NCI-H2196 treated with DMSO at 0.1 percent for 48 hours (cell line): Measurements from ENCODE around the gene TRIM27.
A peak's percentile ranks its signal among the peaks of the same experiment; 100 is the strongest.
"Not testable (repeated sequence)": the region's sequence is repeated elsewhere in the genome, so short reads cannot be mapped to it uniquely, and the experiment has no call there.

Experiments
- DNase-seq: peaks from one replicate; lab custom pipeline; 2025; ENCODE audit not compliant: unreplicated experiment; lab: John Stamatoyannopoulos, UW

The TRIM27 gene

GRCh38 chr6:28900577-28901256 is 23.1 kb downstream of the TRIM27 start:
- DNase-seq, result no peak

- no peak for DNase-seq
These were observed 25.1 kb downstream of the TRIM27 start for GRCh38 chr6:28898710-28898965.

GRCh38 chr6:28897369-28897745 is 26.4 kb downstream of the TRIM27 start:
- DNase-seq, result no peak

GRCh38 chr6:28896505-28897368 is 27.0 kb downstream of the TRIM27 start:
- no peak for DNase-seq

GRCh38 chr6:28895131-28895812 is 28.5 kb downstream of the TRIM27 start:
- peak; percentile 88 for DNase-seq

GRCh38 chr6:28893172-28893799 is 30.5 kb downstream of the TRIM27 start:
- no peak for DNase-seq

GRCh38 chr6:28892525-28892924 is 31.3 kb downstream of the TRIM27 start:
- DNase-seq, result no peak

GRCh38 chr6:28887796-28888496 is 35.8 kb downstream of the TRIM27 start:
- DNase-seq, result no peak

- no peak for DNase-seq
These were observed 37.7 kb downstream of the TRIM27 start for GRCh38 chr6:28886079-28886439.

GRCh38 chr6:28884423-28885131 is 39.2 kb downstream of the TRIM27 start:
- DNase-seq, result no peak

- no peak for DNase-seq
These were observed 42.6 kb downstream of the TRIM27 start for GRCh38 chr6:28880894-28881780.

GRCh38 chr6:28880519-28880893 is 43.3 kb downstream of the TRIM27 start:
- no peak for DNase-seq

- DNase-seq, result no peak
These were observed 47.1 kb downstream of the TRIM27 start for GRCh38 chr6:28876710-28877109.

- no peak for DNase-seq
These were observed 48.5 kb downstream of the TRIM27 start for GRCh38 chr6:28875191-28875747.

GRCh38 chr6:28872157-28872817 is 51.5 kb downstream of the TRIM27 start:
- not testable (repeated sequence) for DNase-seq

- DNase-seq, result no peak
These were observed 52.2 kb downstream of the TRIM27 start for GRCh38 chr6:28871335-28872156.

- no peak for DNase-seq
These were observed 54.9 kb downstream of the TRIM27 start for GRCh38 chr6:28868873-28869272.

GRCh38 chr6:28867086-28867409 is 56.7 kb downstream of the TRIM27 start:
- no peak for DNase-seq
